Measurements from ENCODE around the gene ST6GAL1.
A peak's percentile ranks its signal among the peaks of the same experiment; 100 is the strongest.

Gene ST6GAL1

DNA sequence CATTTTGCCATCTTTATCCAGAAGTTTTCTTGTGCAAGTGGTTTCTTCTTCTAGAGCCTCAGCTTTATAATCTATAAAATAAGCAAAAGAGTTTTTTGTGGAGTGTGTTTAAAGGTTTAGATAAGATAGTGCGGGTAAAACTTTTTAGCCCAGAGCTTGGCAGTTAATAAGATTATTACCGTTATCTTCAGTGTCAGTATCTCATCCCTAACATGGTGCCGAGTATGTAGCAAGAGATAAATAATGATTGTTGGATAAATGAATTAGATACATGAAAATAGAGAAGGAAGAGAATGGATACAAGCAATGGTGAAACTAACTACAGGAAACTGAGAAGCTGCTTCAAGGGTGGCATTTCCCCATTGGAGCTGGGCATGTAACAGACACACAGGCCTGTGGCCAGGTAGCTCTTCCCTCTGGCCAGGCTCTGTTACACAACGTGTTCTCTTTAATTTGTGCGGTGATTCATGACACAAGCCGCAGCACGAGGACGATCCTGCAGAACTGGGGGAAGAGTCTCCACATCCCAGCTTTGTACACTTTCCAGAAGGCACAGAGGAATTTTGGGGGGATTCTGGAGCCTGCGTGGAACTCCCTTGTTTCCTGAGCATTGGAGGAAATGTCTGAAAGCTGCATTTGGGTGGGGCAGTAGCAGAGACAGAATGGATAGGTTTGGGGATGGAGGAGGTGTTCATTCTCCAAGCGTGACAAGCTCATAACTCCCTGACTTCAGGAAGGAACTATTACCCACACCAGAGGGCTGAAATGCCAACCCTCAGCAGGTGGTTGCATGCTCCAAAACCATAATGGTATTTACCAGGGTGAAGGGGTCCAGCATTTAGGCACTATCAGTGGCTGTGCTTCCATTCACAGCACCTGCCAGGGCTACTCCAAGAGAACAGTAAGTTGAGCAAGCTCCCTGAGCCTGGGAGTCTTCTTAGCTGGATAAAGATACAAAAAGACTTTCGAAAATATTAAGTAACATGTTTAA, 14.2 kb upstream of the ST6GAL1 start:
- peak; percentile 37 for DNase-seq (ENCODE audit: low spot score)

GRCh38 chr3:186917512-186918312, 12.6 kb upstream of the ST6GAL1 start:
- DNase-seq (ENCODE audit: low spot score): no peak

GRCh38 chr3:186920301-186920700, 10.0 kb upstream of the ST6GAL1 start:
- no peak for DNase-seq (ENCODE audit: low spot score)

DNA sequence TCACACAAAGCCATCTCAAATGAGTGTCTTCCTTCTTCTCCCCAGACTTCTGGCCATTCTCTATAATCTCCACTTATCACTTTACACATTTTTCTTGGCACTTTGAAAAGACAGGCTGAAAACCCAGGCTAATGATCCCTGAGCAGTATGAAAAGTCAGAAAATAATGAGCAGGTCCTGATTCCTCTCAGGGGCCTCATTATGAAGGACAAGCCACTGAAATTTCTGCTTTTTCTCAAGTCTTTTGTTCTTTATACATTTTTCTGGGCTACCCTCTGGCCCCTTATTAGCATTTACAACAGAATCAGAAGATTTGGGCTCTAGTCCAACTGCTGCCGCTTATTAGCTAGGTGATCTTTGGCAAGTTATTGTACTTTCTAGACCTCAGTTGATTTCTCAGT, 9.5 kb upstream of the ST6GAL1 start:
- DNase-seq (ENCODE audit: low spot score): no peak

- DNase-seq (ENCODE audit: low spot score): no peak
Measured at GRCh38 chr3:186921578-186921977, 8.7 kb upstream of the ST6GAL1 start.

GRCh38 chr3:186922224-186922623, 8.1 kb upstream of the ST6GAL1 start:
- DNase-seq (ENCODE audit: low spot score): no peak

GRCh38 chr3:186922790-186923189, 7.5 kb upstream of the ST6GAL1 start:
- DNase-seq (ENCODE audit: low spot score): no peak

DNA sequence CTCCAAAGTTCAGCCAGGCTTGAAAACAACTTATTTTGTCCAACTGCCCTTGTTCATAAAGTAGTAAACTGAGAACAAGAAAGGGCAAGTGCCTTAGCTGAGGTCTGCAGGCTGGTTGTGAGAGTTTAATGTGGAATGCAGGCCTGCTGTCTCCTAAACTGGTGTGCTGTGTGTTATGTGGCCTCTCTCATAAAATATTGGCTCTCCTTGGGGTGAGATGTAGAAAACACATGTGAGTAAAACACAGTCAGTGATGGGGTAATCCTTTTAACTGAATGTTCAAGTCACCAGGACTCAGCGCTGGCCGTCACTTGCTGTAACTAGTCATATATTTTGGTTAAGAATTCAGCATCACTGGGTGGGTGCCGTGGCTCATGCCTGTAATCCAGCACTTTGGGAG, 7.1 kb upstream of the ST6GAL1 start:
- no peak for DNase-seq (ENCODE audit: low spot score)

DNA sequence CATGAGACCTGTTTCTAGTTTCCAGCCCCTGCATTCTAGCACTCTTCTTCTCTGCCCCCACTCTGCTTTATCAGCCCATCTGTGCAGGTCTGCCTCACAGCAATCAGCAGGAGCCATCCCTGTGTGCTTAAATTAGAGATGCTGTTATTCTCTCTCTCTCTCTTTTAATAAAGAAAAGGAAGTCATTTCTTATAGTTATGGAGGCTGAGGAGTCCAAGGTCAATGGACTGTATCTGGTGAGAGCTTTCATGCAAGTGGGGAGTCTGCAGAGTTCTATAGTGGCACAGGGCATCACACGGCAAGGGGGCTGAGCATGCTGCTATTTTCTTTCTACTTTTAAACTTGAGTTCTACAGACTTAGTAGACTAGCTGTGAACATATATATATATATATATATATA, 4.5 kb upstream of the ST6GAL1 start:
- no peak for DNase-seq (ENCODE audit: low spot score)

DNA sequence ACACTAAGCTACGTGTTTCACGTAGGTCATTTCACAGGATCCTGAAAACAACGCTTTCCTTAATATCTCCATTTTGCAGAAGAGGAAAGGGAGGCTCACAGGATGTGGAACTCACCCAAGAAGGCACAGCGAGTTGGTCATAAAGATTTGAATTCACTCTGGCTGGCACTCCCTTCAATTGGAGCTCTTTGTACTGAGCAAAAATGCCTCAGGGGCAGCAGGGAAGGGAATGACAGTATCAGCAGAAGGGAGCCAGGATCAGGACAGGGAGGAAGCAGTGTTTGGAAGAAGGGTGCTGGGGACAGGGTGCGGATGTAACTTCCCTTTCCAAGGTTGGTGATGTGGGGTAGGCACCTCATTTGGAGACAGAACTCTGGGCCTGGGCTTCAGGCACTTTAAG, 1.1 kb upstream of the ST6GAL1 start:
- no peak for DNase-seq (ENCODE audit: low spot score)

- no peak for DNase-seq (ENCODE audit: low spot score)
Measured at GRCh38 chr3:186929685-186930084, 641 bp upstream of the ST6GAL1 start.

GRCh38 chr3:186930641-186931531, 560 bp downstream of the ST6GAL1 start:
- peak; percentile 76 for DNase-seq (ENCODE audit: low spot score)

GRCh38 chr3:186931532-186932280, 1.4 kb downstream of the ST6GAL1 start:
- DNase-seq (ENCODE audit: low spot score): peak; percentile 70

GRCh38 chr3:186932281-186933181, 2.2 kb downstream of the ST6GAL1 start:
- no peak for DNase-seq (ENCODE audit: low spot score)

GRCh38 chr3:186933816-186934215, 3.5 kb downstream of the ST6GAL1 start:
- no peak for DNase-seq (ENCODE audit: low spot score)

DNA sequence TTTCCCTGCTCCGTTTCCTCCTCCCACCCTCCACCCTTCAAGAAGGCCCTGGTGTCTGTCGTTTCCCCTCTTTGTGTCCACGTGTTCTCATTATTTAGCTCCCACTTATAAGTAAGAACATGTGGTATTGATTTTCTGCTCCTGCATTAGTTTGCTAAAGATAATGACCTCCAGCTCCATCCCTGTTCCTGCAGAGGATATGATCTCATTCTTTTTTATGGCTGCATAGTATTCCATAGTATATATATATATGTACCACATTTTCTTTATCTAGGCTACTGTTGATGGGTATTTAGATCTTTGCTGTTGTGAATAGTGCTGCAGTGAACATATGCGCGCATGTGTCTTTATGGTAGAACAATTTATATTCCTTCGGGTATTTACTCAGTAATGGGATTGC, 4.8 kb downstream of the ST6GAL1 start:
- no peak for DNase-seq (ENCODE audit: low spot score)

DNA sequence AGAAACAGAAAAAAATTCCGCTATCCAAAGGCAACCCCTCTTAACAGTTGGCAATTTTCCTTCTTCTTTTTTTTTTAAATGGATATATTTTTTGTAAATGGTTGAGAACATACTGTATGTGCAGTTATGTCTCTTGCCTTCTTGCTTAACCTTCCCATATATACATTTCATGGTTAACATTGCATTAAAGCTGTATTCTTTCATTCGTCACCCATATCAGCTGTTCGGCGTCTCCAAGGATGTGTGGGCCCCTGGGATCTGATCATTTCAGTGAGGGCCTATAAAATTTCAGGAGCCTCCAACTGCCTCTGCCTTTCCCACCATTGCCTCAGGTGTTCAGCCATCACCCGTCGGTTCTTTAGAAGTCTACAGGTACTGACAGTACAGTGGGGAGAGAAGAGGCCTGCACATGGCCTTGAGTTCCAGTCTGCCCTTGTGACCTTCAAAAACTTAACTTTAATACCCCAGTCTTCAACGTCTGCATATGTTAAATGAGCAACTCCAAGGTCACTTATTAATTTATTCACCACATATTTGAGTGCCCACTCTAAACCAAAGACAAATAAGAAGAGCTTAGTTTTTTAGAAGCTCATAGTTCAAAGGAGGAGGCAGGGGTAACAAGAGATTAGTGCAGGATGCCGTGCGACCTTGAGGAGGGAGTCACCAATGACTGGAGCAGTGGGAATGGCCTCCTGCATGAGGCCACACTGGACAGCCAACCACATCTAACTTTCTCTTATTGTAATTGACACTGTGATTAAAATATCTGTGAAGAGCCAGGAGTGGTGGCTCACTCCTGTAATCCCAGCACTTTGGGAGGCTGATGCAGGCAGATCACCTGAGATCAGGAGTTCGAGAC, 6.9 kb downstream of the ST6GAL1 start:
- no peak for DNase-seq (ENCODE audit: low spot score)

DNA sequence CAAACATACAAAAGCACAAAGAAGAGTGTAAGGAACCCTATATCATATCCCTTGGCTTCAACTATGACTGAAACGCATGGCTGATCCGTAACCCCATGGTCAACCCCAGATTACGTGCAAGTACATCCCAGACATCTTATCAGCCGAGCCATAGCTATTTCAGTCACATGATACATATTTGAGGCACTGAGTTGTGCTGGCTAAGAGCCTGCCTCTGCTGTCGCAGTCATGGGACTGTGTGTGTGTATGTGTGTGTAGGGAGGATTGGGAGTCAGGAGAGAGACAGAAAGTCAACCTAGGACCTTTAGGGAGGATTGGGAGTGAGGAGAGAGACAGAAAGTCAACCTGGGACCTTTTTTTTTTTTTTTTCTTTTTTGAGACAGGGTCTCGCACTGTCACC, 8.4 kb downstream of the ST6GAL1 start:
- no peak for DNase-seq (ENCODE audit: low spot score)

- no peak for DNase-seq (ENCODE audit: low spot score)
Measured at GRCh38 chr3:186939536-186939935, 9.2 kb downstream of the ST6GAL1 start.
